K562 (cell line): ENCODE results near the gene KRAS. TPM values are rescaled to one million over a fixed set of nuclear protein-coding genes. Genes with fewer than 3 reads are reported as not detected.

Source experiments
- ATAC-seq: fragments of 200-7000 bp; cut with Tn5 transposase; 3 replicates; pipeline ENCODE4 v1.9.1; 2020; ENCODE audit warnings: moderate library complexity
- BruUV-seq: library from RNA; stranded (reverse); fragments of 400-500 nt; replicated peaks from 2 replicates; lab custom pipeline; 2021; lab: Mats Ljungman, UMichigan
- CTCF ChIA-PET: fragments of 300-600 bp; formaldehyde crosslinking; extraction: SDS; loops from one replicate; lab custom pipeline; 2021; ENCODE audit warnings: low intra/inter-chr PET ratio; lab: Yijun Ruan, JAX
- POLR2A ChIA-PET: fragments of 300-600, 350-650 bp; sonication (Branson Sonifier 250); formaldehyde crosslinking; extraction: SDS; loops from one replicate; lab custom pipeline; 2021; ENCODE audit warnings: antibody characterized with exemption, inconsistent platforms; lab: Yijun Ruan, JAX
- DNase-seq, 4 experiments: peaks; one replicate each; pipeline versions ENCODE4 v3.0.0 to v3.0.0-alpha.2; 2011 to 2018; ENCODE audit warnings: low spot score in 3 of 4, mixed read lengths in 3 of 4; ENCODE audit errors: extremely low read depth in 1 of 4
- FAIRE-seq: peaks from 2 replicates; lab custom pipeline; 2011; peaks lifted over from hg19 to GRCh38; lab: Jason Lieb, UNC
- H2AFZ ChIP-seq: 2 replicates; pipeline ENCODE4 v1.6.0; 2011; ENCODE audit warnings: low read depth, low read length, control low read depth, inconsistent platforms
- H3K27ac ChIP-seq: fragments of 200-600 bp; 3 replicates; pipeline ENCODE4 v1.8.0; 2011; ENCODE audit warnings: low read depth, mild to moderate bottlenecking, control low read depth, inconsistent platforms, low read length, moderate library complexity, mixed read lengths; ENCODE audit errors: extremely low read depth
- H3K27me3 ChIP-seq, 2 experiments: fragments of 300-600 bp in 1 of 2; 2 replicates in 1 of 2; 3 replicates in 1 of 2; pipeline versions ENCODE4 v1.6.0 to v1.8.0; 2011; ENCODE audit warnings: inconsistent platforms in 2 of 2, low read length in 2 of 2, mild to moderate bottlenecking in 1 of 2, mixed read lengths in 1 of 2, moderate library complexity in 1 of 2; ENCODE audit not compliant: control insufficient read depth in 2 of 2, insufficient read depth in 2 of 2
- H3K36me3 ChIP-seq: fragments of 300-600 bp; 3 replicates; pipeline ENCODE4 v1.8.0; 2011; ENCODE audit warnings: mild to moderate bottlenecking, low read length, inconsistent platforms; ENCODE audit not compliant: control insufficient read depth, insufficient read depth
- H3K4me1 ChIP-seq, 2 experiments: fragments of 200-600 bp in 1 of 2; replicated peaks in 1 of 2; 2 replicates in 1 of 2; 3 replicates in 1 of 2; pipeline versions ENCODE4 v1.5.1 to v1.8.0; 2011; ENCODE audit warnings: inconsistent platforms in 2 of 2, low read length in 2 of 2, mild to moderate bottlenecking in 1 of 2, mixed read lengths in 1 of 2, moderate library complexity in 1 of 2; ENCODE audit not compliant: control insufficient read depth in 2 of 2, insufficient read depth in 2 of 2
- H3K4me2 ChIP-seq: 2 replicates; pipeline ENCODE4 v1.6.1; 2011; ENCODE audit warnings: low read length, control low read depth, inconsistent platforms, mixed read lengths; ENCODE audit not compliant: insufficient read depth
- H3K4me3 ChIP-seq: fragments of 200-600 bp; sonication (generic), shearing (Covaris generic); 2 replicates; pipeline ENCODE4 v1.5.1; 2016; ENCODE audit warnings: control low read depth, inconsistent platforms
- H3K79me2 ChIP-seq: fragments of 200-600 bp; 3 replicates; pipeline ENCODE4 v1.8.0; 2011; ENCODE audit warnings: low read length, inconsistent platforms; ENCODE audit not compliant: control insufficient read depth, insufficient read depth
- H3K9ac ChIP-seq, 2 experiments: 2 replicates each; pipeline versions ENCODE4 v1.6.0 to v1.6.1; 2011; ENCODE audit warnings: low read depth in 2 of 2, low read length in 2 of 2, control low read depth in 1 of 2, inconsistent platforms in 1 of 2, mild to moderate bottlenecking in 1 of 2, mixed read lengths in 1 of 2; ENCODE audit not compliant: insufficient read depth in 1 of 2
- H3K9me1 ChIP-seq: one replicate; pipeline ENCODE4 v1.6.0; 2011; ENCODE audit warnings: inconsistent platforms, mild to moderate bottlenecking, low read length, moderate library complexity; ENCODE audit not compliant: control insufficient read depth, insufficient read depth
- H3K9me3 ChIP-seq: replicated peaks from 2 replicates; pipeline ENCODE4 v1.5.1; 2011; ENCODE audit warnings: low read depth, low read length, inconsistent platforms; ENCODE audit not compliant: control insufficient read depth, insufficient read depth
- H4K20me1 ChIP-seq: replicated peaks from 2 replicates; pipeline ENCODE4 v1.6.1; 2011; ENCODE audit warnings: low read length, inconsistent platforms, mixed read lengths; ENCODE audit not compliant: control insufficient read depth, insufficient read depth
- MTF1 ChIP-seq: fragments of 250-450 bp; sonication (Bioruptor Pico); IDR thresholded peaks from 2 replicates; pipeline ENCODE4 v1.9.0; 2021; ENCODE audit warnings: moderate library complexity, mild to moderate bottlenecking, inconsistent platforms, borderline replicate concordance
- NFIC ChIP-seq: fragments of 450-650 bp; IDR thresholded peaks from 2 replicates; pipeline ENCODE4 v1.6.1; 2017; ENCODE audit warnings: mild to moderate bottlenecking, inconsistent platforms
- NR2C2 ChIP-seq, 2 experiments: fragments of 200-800 bp in 1 of 2; sonication (Bioruptor generic) in 1 of 2; sonication (generic) in 1 of 2; formaldehyde crosslinking in 1 of 2; IDR thresholded peaks; 2 replicates each; pipeline versions ENCODE4 v1.6.1 to v1.8.0; 2016 to 2022; ENCODE audit warnings: mild to moderate bottlenecking in 1 of 2, missing compliant biosample characterization in 1 of 2, missing genetic modification characterization in 1 of 2, missing genetic modification reagents in 1 of 2
- NR3C1 ChIP-seq: sonication (generic); formaldehyde crosslinking; IDR thresholded peaks from 2 replicates; pipeline ENCODE4 v1.8.1; 2022; ENCODE audit warnings: missing genetic modification reagents
- POLR2B ChIP-seq: fragments of 450-650 bp; IDR thresholded peaks from 2 replicates; pipeline ENCODE4 v1.6.1; 2018; ENCODE audit warnings: low read depth; ENCODE audit not compliant: partially characterized antibody
- TEAD2 ChIP-seq: fragments of 450-650 bp; IDR thresholded peaks from 2 replicates; pipeline ENCODE4 v1.6.1; 2016; ENCODE audit warnings: missing genetic modification characterization, control low read depth, missing compliant biosample characterization
- ZBTB1 ChIP-seq: sonication (generic); formaldehyde crosslinking; IDR thresholded peaks from 2 replicates; pipeline ENCODE4 v1.8.1; 2023; ENCODE audit warnings: missing genetic modification reagents, low read depth, mild to moderate bottlenecking, borderline replicate concordance
- ZFPM2 ChIP-seq: fragments of 250-450 bp; sonication (Bioruptor Pico); IDR thresholded peaks from 2 replicates; pipeline ENCODE4 v1.5.1; 2022; ENCODE audit warnings: mild to moderate bottlenecking
- WGBS: fragments of 100-300 bp; shearing (Covaris generic); methylation state at CpG from one replicate; pipeline ENCODE4 v1.1.6; 2016; ENCODE audit warnings: low coverage, mixed read lengths; ENCODE audit not compliant: insufficient coverage; ENCODE audit errors: missing lambda C conversion rate; 5-methylcytosine and 5-hydroxymethylcytosine counted together
- in situ Hi-C: fragments of 300-500 bp; cut with MboI; formaldehyde crosslinking; loops from 4 replicates; pipeline ENCODE4 v1.15.0; 2018; ENCODE audit warnings: inconsistent platforms, mixed read lengths
- intact Hi-C: fragments of 100-400 bp; cut with micrococcal nuclease; formaldehyde crosslinking; loops from 2 replicates; pipeline ENCODE4 v1.14.2; 2022
- polyA plus RNA-seq, 8 experiments: library from polyadenylated mRNA; depleted of rRNA in 4 of 8; stranded (reverse) in 5 of 8; unstranded in 3 of 8; fragments of >200 nt; fragmentation: Nextera tagmentation in 2 of 8; fragmentation: Illumina TruSeq in 1 of 8; extraction: Ambion mirVana in 2 of 8; extraction: Trizol in 1 of 8; gene quantifications; 2 replicates each; pipeline versions ENCODE4 v1.2.1 to v1.2.3, GENCODE V29; 2011 to 2014; ENCODE audit warnings: inconsistent platforms in 1 of 8, missing spikeins in 1 of 8
- total RNA-seq, 7 experiments: library from RNA; depleted of rRNA in 6 of 7; stranded (reverse); fragments of >200 nt in 6 of 7; fragmentation: Illumina TruSeq in 2 of 7; extraction: Trizol in 2 of 7; gene quantifications; 2 replicates each; pipeline versions ENCODE4 v1.2.1 to v1.2.3, GENCODE V29; 2011 to 2021; ENCODE audit warnings: low replicate concordance in 1 of 7
- TF ChIP-seq, protein P1 (sequence below): fragments of 450-650 bp; formaldehyde crosslinking; IDR thresholded peaks from 2 replicates; pipeline ENCODE4 v1.4.0; 2020; ENCODE audit warnings: mild to moderate bottlenecking

Gene KRAS
- total and polyA plus RNA-seq, 9 of the 15 experiments (the other 6 are each of a cell fraction or from before 2014, with no cell fraction given) = 7.2 to 21.2 (median 12.7) TPM

DNA sequence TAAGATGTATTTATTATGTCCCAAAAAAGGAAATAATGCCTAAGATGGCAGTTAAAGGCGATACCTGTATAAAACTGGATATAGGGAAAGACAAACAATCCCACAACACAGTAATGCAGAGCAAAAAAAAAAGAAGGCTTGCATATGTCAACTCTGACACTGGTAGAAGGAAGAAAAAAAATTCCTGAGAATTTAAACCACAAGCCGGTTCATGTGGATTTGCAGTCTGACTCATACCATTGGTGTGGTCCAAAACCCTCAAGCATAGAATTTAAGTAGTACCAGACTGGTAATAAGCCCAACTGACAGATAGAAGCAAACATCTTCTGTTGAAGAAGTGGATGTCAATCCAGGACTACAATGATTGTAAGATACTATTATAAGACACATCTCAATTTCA lies 62.9 kb downstream of the KRAS start (continued):
- TF ChIP-seq, protein P1, sequence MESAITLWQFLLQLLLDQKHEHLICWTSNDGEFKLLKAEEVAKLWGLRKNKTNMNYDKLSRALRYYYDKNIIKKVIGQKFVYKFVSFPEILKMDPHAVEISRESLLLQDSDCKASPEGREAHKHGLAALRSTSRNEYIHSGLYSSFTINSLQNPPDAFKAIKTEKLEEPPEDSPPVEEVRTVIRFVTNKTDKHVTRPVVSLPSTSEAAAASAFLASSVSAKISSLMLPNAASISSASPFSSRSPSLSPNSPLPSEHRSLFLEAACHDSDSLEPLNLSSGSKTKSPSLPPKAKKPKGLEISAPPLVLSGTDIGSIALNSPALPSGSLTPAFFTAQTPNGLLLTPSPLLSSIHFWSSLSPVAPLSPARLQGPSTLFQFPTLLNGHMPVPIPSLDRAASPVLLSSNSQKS (CRISPR knock-in tag) = no peak
- TF ChIP-seq MTF1 (no peak), ZBTB1 (CRISPR knock-in tag) (no peak), POLR2B (no peak)

DNA sequence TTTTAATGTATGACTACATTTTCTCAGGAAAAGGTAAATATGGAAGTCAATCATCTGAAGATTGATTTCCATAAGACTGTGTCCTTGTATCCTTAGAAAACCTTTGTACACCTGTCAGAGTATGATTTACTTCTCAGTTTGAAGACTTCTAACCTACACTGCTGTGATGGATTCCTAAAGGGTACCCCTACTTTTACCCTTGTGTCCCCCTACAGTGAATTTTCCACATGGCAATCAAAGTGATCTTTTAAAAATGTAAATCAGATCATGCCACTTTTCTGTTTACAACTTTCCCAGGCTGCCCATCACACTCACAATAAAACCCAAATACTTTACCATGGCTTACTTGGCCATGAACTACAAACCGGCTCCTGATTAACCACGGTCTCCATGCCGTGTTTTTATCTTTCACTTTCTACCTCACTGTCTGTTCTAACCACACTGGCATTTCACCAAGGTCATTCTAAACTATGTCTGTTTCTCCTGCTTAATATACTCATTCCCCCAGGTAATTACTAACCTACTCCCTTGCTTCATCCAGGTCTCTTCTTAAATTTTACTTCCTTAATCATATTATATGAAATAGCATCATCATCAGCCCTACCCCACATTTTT lies 63.8 kb downstream of the KRAS start:
- no peak overlapping the region for H2AFZ ChIP-seq
- H4K20me1 ChIP-seq = no peaks in the 10 kb centered on the region
- no peak overlapping the region for H3K4me2 ChIP-seq
- FAIRE-seq (no peak), DNase-seq (no peak), ATAC-seq (no peak)
- H3K4me3 ChIP-seq = no peak overlapping the region
- intact Hi-C loops = no loop called here
- no peak overlapping the region for H3K9ac ChIP-seq
- TF ChIP-seq NR2C2 (CRISPR knock-in tag; IDR thresholded peaks at IDR 0.05) (no peak), NR2C2 (tag; IDR thresholded peaks at IDR 0.05) (no peak), NR3C1 (no peak), NFIC (no peak), TEAD2 (no peak), ZFPM2 (no peak)
- H3K79me2 ChIP-seq = no peaks in the 10 kb centered on the region
- WGBS = 0% methylated on average over 3 of the region's 3 CpGs
- no peaks in the 10 kb centered on the region for H3K4me1 ChIP-seq
- in situ Hi-C loops = no loop called here
- no peaks in the 10 kb centered on the region; a peak in 1 of 5 replicates for H3K27me3 ChIP-seq
- no peak overlapping the region for H3K27ac ChIP-seq
- H3K9me1 ChIP-seq = no peaks in the 10 kb centered on the region
- ChIA-PET CTCF (no interaction called here), POLR2A (interaction anchor here (0.7 kb wide), 1 partner anchor 233 kb away, joined by 3 read pairs; no protein-coding TSS in a partner anchor)
- no peaks in the 10 kb centered on the region for H3K36me3 ChIP-seq
- H3K9me3 ChIP-seq = no peaks in the 10 kb centered on the region
- no TSS peak for BruUV-seq
